T follicular helper cell (primary cell): ENCODE measurements around the gene ZDHHC17.
"Not testable (repeated sequence)": the region's sequence is repeated elsewhere in the genome, so short reads cannot be mapped to it uniquely, and the experiment has no call there.

ENCODE experiments used
- DNase-seq: peaks from one replicate; pipeline ENCODE4 v3.0.0-alpha.2; 2020; ENCODE audit warnings: low read depth

Gene ZDHHC17

GRCh38 chr12:76766161-76766560, 2.2 kb downstream of the ZDHHC17 start:
- no peak for DNase-seq

DNA sequence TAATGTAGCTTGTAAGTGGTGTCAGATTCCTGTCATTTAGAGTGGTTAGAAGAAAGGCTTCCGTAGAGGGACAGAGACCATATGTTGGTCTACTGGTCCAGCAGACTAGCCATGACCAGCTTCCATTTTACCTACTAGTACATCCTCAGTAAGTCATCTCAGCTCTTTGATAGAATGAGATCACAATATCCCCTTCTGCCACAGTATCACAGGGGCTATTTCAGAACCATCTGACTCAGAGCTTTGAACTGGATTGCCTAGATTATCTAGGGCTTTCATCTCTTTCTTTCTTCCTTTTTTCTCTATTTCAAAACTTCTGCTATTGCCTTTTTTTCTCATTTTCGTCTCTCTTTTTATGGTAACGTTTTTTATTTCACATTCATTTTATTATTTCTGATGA, 4.7 kb downstream of the ZDHHC17 start:
- no peak for DNase-seq

GRCh38 chr12:76777765-76778216, 13.9 kb downstream of the ZDHHC17 start:
- no peak for DNase-seq

- DNase-seq = no peak
Measured at GRCh38 chr12:76778364-76778763, 14.4 kb downstream of the ZDHHC17 start.

- DNase-seq = not testable (repeated sequence)
Measured at GRCh38 chr12:76779310-76779709, 15.4 kb downstream of the ZDHHC17 start.

DNA sequence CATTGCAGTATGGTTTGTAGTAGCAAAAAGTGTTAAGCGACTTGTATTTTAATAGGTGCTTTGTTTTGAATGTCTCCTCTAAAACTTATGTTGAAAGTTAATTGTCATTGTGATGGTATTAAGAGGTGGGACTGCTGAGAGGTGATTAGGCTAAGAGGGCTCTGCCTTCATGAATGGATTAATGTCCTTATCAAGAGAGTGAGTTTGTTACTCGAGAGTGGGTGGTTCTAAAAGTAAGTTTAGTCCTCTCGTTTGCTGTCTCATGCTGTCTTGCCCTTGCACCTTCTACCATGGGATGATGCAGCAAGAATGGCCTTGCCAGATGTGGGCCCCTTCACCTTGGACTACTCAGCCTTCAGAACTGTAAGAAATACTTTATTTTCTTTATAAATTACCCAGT, 17.4 kb downstream of the ZDHHC17 start:
- DNase-seq = no peak

DNA sequence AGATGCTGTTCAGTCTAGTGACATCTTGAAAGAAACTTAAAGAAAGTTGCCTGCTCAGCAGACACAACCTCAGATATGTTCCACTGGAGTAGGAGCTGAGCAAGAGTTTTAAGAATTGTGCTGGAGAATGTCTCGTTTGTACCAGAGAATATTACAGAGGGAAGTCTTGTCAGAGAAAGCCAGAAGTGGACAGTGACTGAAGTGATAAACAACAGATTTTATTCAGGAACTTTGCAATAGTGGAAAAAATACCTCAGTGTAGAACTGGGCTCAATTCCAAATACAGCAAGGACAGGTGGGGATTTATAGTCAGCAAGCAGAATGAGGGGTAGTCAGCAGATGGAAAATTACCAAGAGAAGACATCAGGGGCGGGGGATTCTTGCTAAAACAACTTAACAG, 18.6 kb downstream of the ZDHHC17 start:
- DNase-seq = no peak

- no peak for DNase-seq
Measured at GRCh38 chr12:76784600-76785051, 20.7 kb downstream of the ZDHHC17 start.

DNA sequence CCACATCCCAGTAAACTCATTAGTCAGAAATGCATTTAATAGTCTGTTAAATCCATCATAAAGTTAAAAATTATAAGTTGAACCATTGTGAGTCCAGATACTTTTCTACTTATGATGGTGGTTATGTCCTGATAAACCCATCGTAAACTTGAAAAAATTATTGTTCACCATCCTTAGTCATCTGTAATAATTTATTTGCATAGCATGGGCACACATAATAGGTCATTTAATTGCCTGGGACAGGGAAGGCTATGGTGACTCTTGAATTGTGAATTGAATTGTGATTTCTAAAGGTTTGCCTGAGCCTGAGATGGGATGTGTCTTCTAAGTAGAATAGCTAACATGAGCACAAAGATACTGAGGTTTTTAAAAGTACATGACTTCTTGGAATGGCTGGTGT, 21.5 kb downstream of the ZDHHC17 start:
- DNase-seq = no peak

GRCh38 chr12:76786986-76787385, 23.1 kb downstream of the ZDHHC17 start:
- no peak for DNase-seq

GRCh38 chr12:76787689-76788088, 23.8 kb downstream of the ZDHHC17 start:
- DNase-seq = no peak

DNA sequence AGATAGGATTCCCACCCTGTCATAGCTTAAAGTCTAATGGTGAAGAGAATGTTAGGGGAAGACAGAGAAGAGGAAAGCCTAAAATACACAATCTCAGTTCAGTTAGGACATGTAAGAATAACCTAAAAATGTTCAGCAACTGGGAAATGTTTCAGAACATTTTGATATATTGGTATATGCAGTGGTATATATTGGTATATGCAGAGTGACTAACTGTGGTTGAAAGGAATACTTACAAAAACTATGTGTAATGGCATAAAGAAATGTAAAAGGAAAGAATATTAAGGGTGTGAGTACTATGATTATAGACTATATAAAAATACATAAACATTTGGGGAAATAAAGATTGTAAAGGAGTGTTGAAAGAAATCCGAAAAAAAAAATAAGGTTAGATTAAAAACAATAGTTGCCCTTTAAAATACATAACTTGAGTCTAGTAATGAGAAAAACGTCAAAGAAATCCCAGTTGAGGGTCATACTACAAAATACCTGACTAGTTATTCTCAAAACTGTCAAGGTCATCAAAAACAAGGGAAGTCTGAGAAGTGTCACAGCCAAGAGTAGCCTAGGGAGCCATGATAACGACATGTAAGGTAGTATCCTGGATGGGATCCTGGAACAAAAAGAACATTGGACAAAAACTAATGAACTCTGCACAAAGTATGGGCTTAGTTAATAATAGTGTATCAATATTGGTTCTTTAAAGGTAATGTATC, 25.6 kb downstream of the ZDHHC17 start:
- no peak for DNase-seq

- no peak for DNase-seq
Measured at GRCh38 chr12:76790564-76791552, 26.9 kb downstream of the ZDHHC17 start.

DNA sequence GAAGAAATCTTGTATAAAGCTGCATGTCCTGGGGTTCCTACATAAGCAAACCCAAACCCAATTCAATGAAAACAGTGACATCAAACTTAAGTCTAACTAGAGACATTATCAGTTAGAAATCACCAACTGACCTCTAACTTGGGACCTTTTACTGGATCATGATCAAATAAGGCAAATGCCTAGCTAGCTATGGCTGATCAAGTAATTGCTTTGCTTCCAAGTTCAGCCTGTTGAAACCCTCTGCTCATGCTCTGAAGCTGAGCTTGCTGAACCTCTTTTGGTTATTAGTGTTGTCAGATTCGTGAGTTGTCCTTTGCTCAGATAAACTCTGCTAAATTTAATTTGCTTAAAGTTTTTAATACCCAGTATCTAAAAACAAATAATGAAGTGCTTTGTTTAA, 28.9 kb downstream of the ZDHHC17 start:
- no peak for DNase-seq

DNA sequence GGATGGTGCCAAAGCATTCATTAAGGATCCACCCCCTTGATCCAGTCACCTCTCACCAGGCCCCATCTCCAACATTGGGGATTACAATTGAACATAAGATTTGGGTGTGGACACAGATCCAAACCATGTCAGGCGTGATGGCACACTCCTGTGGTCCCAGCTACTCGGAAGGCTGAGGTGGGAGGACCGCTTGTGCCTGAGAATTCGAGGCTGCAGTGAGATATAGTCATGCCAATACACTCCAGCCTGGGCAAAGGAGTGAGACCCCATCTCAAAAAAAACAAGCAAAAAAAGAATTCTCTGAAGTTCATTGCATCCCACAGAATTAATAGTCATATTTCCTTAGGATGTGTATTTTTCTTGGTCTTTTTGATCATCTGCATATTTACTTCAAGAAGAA, 34.9 kb downstream of the ZDHHC17 start:
- no peak for DNase-seq

DNA sequence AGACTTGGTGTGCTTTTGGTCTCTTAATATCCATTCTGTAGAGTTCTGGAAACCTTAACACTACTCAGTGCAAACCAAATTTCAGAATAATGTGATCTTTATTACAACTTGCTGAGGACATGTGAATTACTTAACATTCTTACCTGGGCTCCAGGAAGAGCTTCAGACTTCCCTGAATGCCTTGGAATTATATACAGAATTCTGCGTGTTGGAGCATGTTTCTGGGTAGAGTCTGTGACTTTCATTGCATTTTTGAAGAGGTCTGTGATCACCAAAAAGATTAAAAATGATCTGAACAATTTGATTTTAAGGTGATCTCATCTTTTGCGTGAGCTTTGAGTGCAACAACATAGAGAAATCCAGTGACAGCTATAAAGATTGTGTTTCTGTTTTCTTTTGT, 35.4 kb downstream of the ZDHHC17 start:
- DNase-seq = no peak

GRCh38 chr12:76802060-76802459, 38.1 kb downstream of the ZDHHC17 start:
- no peak for DNase-seq

DNA sequence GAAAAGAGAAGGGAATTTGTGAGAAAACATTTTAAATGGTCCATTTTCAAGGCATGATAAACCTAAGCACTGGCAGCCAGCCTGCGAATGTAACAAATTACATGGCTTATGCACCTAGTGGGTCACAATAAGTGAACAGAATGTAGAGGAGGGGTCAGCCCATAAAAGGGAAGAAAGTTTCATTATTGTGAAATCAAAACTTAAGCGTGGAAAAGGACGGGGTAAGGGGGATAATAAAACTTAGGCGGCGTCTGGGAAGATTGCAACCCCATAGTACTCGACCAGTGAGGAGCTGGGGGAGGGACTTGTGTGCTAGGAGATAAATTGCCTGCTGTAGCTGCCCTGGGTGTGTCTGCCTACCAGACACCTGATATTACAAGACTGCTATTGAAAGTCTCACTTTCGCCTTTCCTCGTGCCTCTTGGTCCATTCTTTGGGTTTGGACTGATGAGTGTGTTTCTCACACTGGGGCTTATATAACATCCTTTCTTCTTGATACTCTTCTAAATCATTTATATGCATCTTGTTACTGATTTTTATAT, 40.6 kb downstream of the ZDHHC17 start:
- DNase-seq = no peak

- no peak for DNase-seq
Measured at GRCh38 chr12:76810671-76811419, 46.9 kb downstream of the ZDHHC17 start.

- no peak for DNase-seq
Measured at GRCh38 chr12:76811976-76812375, 48.1 kb downstream of the ZDHHC17 start.

DNA sequence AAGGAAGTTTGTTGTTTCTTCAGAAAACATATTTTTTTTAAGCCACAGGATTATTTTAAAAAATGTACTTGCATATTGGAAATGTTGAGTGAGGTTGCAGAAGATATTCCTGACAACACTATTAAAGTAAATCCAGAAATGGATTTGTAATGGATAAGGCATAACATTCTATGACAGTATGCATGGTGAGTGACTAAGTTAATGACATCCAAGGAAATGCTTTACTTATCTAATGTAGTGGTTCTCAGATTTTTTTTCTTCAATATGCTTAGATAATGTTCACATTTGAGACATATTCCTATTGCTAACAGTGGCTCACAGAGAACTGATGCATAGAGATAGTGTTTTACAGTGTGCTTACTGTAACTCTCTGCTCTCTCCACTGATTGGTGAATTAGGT, 49.4 kb downstream of the ZDHHC17 start:
- no peak for DNase-seq

DNA sequence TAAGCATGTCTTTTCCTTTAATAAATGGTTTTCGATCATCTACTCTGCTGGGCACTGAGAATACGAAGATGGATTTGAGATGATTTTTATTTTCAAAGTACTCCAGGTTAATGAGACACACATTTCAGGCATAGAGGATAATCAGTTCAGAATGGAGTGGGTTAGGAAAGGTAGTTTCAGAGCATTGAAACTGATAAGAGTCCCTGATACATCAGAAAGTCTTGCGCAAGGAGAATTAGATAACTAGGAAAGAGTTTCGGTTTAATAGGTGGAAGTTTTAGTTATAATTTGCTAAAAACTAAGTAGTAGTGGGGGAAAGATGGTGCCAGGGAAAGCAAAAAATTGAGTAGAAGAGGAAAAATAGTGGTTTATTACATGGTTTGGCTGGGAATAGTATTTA, 50.1 kb downstream of the ZDHHC17 start:
- no peak for DNase-seq
